Kidney (tissue), 14 donors: ENCODE data around the gene BRD1. TPM values are rescaled to one million over a fixed set of nuclear protein-coding genes. Genes with fewer than 3 reads are reported as not detected.

ENCODE experiments used
- DNase-seq, 5 donors: peaks; one replicate each; pipeline ENCODE4 v3.0.0-alpha.2; 2013 to 2020
- FAIRE-seq: peaks from 2 replicates; lab custom pipeline; 2012; peaks lifted over from hg19 to GRCh38; lab: Jason Lieb, UNC
- H3K27ac ChIP-seq, 2 donors: one replicate each; pipeline ENCODE4 v1.7.0; 2013; ENCODE audit warnings: low read depth in 2 of 2, low read length in 2 of 2, inconsistent platforms in 1 of 2
- H3K27me3 ChIP-seq: one replicate; pipeline ENCODE4 v1.7.1; 2013; ENCODE audit warnings: low read length, inconsistent platforms; ENCODE audit not compliant: control insufficient read depth, insufficient read depth
- H3K36me3 ChIP-seq, 3 donors: one replicate each; pipeline versions ENCODE4 v1.7.0 to v1.7.1; 2013; ENCODE audit warnings: low read length in 3 of 3, control low read depth in 1 of 3, inconsistent platforms in 1 of 3; ENCODE audit not compliant: insufficient read depth in 3 of 3, control insufficient read depth in 2 of 3
- H3K4me1 ChIP-seq, 3 donors: one replicate each; pipeline versions ENCODE4 v1.7.0 to v1.7.1; 2013; ENCODE audit warnings: low read length in 3 of 3, inconsistent platforms in 1 of 3, low read depth in 1 of 3; ENCODE audit not compliant: control insufficient read depth in 2 of 3, insufficient read depth in 2 of 3
- H3K4me3 ChIP-seq, 3 donors: one replicate each; pipeline versions ENCODE4 v1.7.0 to v1.8.1; 2013; ENCODE audit warnings: low read length in 3 of 3, control low read depth in 1 of 3, inconsistent platforms in 1 of 3
- H3K9ac ChIP-seq, 3 donors: one replicate each; pipeline versions ENCODE4 v1.7.0 to v1.7.1; 2013; ENCODE audit warnings: low read length in 3 of 3, control low read depth in 1 of 3, inconsistent platforms in 1 of 3
- H3K9me3 ChIP-seq, 3 donors: one replicate each; pipeline versions ENCODE4 v1.7.0 to v1.7.1; 2013; ENCODE audit warnings: low read length in 3 of 3, control low read depth in 1 of 3, inconsistent platforms in 1 of 3; ENCODE audit not compliant: control insufficient read depth in 2 of 3, insufficient read depth in 1 of 3
- intact Hi-C: fragments of 100-400 bp; cut with DNase I; formaldehyde crosslinking; loops from one replicate; pipeline ENCODE4 v1.11.1; 2022
- polyA plus RNA-seq: library from polyadenylated mRNA; stranded (reverse); fragments of 350-450 nt; fragmentation: Illumina TruSeq; extraction: RNeasy Lipid Tissue Mini Kit (QIAGEN cat#74804); gene quantifications from one replicate; pipeline ENCODE4 v1.2.3, GENCODE V29; 2014; ENCODE audit warnings: low read depth, low replicate concordance; ENCODE audit not compliant: insufficient read depth
- total RNA-seq: library from RNA; stranded (reverse); fragmentation: NEBNext Ultra II Directional; extraction: Animal tissue kit (Norgen Biotek cat#: 25700); gene quantifications from one replicate; pipeline ENCODE4 v1.2.1, GENCODE V29; 2021
- TF ChIP-seq, protein P1 (sequence below): IDR thresholded peaks from 3 replicates; pipeline ENCODE4 v1.5.1; 2012; ENCODE audit warnings: mild to moderate bottlenecking, moderate library complexity, borderline replicate concordance; ENCODE audit not compliant: insufficient read depth; ENCODE audit errors: extremely low read depth
- donor health status: control.
- donor health status: control.
- donor health status: control.
- donor health status: control.
- donor health status: control.
- donor health status: DM: yes; HTN: yes; CAD: no.
- donor health status: Normal renal cell carcinoma (clear cell type).

BRD1 gene
- total and polyA plus RNA-seq, 2 donors from 2014 or later = 8.1 to 40.5 TPM

DNA sequence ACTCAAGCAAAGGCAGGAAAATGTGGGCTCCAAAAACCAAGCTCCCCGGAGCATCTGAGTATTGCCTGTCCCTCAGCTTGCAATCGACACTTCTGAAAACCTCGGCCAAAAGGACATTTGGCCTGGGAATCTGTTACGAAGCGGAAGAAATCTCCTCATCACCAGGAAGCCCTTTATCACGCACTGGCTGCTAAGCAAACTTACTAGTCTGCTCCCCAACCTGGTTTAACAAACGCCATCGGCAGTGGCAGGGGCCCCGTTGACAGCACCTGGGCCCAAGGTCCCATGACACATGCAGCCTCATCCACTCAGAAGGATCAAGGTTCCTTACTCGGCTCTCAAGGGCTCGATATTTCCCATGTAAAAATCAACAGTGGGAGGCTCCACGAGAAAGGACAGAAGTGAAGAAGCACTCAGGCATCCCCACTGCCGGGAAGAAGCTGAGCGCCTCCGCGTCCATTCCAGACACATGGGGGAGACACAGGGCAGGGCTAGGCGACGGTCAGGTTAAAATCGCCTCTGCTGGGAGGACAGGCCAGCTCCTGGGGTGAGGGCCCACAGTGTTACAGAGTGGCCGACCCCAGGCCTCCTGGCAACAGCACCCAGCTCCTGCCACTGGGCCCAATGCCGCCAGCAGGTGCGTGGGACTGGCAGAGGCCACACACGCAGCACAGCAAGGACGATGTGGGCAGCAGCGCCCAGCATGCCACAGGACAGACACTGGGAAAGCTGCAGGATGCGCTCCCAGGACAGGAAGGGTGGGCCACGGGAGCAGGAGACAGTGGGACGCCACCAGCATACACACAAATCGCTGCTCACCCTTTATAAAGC lies 27.1 kb downstream of the BRD1 start:
- no peak overlapping the region for H3K9ac ChIP-seq
- H3K9me3 ChIP-seq = no peaks in the 10 kb centered on the region
- intact Hi-C loops = no loop called here
- peaks cover 0 to 9% (median 4%) of the 10 kb centered on the region in 3 donors for H3K4me1 ChIP-seq
- DNase-seq (no peak), FAIRE-seq (no peak)
- H3K36me3 ChIP-seq = peaks cover 7 to 37% (median 26%) of the 10 kb centered on the region in 3 donors
- TF ChIP-seq, protein P1, sequence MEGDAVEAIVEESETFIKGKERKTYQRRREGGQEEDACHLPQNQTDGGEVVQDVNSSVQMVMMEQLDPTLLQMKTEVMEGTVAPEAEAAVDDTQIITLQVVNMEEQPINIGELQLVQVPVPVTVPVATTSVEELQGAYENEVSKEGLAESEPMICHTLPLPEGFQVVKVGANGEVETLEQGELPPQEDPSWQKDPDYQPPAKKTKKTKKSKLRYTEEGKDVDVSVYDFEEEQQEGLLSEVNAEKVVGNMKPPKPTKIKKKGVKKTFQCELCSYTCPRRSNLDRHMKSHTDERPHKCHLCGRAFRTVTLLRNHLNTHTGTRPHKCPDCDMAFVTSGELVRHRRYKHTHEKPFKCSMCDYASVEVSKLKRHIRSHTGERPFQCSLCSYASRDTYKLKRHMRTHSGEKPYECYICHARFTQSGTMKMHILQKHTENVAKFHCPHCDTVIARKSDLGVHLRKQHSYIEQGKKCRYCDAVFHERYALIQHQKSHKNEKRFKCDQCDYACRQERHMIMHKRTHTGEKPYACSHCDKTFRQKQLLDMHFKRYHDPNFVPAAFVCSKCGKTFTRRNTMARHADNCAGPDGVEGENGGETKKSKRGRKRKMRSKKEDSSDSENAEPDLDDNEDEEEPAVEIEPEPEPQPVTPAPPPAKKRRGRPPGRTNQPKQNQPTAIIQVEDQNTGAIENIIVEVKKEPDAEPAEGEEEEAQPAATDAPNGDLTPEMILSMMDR = no peak
- no peak overlapping the region for H3K4me3 ChIP-seq
- H3K27me3 ChIP-seq = no peaks in the 10 kb centered on the region
- no peak overlapping the region for H3K27ac ChIP-seq

- Histone ChIP-seq H3K27me3 (no peaks in the 10 kb centered on the region), H3K9ac (no peak overlapping the region), H3K27ac (no peak overlapping the region), H3K4me3 (no peak overlapping the region), H3K36me3 (peaks cover 7 to 46% (median 27%) of the 10 kb centered on the region in 3 donors), H3K9me3 (no peaks in the 10 kb centered on the region), H3K4me1 (peaks cover 0 to 9% (median 4%) of the 10 kb centered on the region in 3 donors)
- intact Hi-C loops = no loop called here
- FAIRE-seq (no peak), DNase-seq (no peak)
- TF ChIP-seq, protein P1 = no peak
Observed at GRCh38 chr22:49799431-49800075, 28.1 kb downstream of the BRD1 start.

DNA sequence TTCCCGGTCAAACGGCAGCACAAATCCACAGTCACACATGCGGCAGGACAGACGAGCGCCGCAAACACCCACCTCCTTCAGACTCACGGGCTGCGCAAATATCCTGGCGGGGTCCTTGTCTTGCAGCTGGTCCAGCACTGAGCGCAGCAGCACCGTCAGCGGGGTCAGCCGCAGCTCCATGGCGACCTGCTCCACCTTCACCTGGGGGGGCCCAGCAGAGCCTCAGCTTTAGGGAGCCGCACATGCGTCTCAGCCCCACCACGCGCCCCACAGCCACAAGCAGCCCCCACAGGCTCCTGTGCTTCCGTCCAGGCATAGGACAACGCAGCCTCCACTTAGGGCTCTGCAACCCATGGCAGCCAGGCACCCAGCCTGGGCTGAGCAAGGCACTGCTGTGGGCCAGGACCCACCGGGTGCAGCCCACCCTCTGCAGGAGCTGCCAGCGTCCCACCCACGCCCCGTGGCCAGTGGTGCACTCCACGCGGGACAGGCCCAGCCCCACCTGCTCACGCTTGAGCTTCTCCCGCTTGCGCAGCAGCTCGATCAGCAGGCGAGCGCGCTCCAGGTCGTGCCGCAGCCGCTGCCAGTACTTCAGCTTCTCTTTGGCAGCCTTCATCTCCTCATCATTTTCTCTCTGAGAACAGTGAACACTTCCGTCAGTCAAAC lies 29.1 kb downstream of the BRD1 start:
- H3K27me3 ChIP-seq = no peaks in the 10 kb centered on the region
- DNase-seq (no peak), FAIRE-seq (no peak)
- H3K9me3 ChIP-seq = no peaks in the 10 kb centered on the region
- H3K4me1 ChIP-seq = peaks cover 0 to 9% (median 4%) of the 10 kb centered on the region in 3 donors
- no peak overlapping the region for H3K4me3 ChIP-seq
- TF ChIP-seq, protein P1 = no peak
- H3K9ac ChIP-seq = no peak overlapping the region
- no peak overlapping the region for H3K27ac ChIP-seq
- H3K36me3 ChIP-seq = peaks cover 7 to 53% (median 28%) of the 10 kb centered on the region in 3 donors
- intact Hi-C loops = no loop called here
